Endothelial cell of umbilical vein (primary cell): ENCODE results near the gene FOXD3. TPM values are rescaled to one million over a fixed set of nuclear protein-coding genes. Genes with fewer than 3 reads are reported as not detected.

ENCODE experiments used
- BruUV-seq: library from RNA; stranded (reverse); fragments of 400-500 nt; replicated peaks from 2 replicates; lab custom pipeline; 2021; lab: Mats Ljungman, UMichigan
- CTCF ChIA-PET: fragments of 300-600, 350-600 bp; sonication (Branson Sonifier 250); formaldehyde crosslinking; loops from one replicate; lab custom pipeline; 2021; ENCODE audit warnings: antibody characterized with exemption, inconsistent platforms; lab: Charles Lee
- POLR2A ChIA-PET: fragments of 300-600, 350-600 bp; sonication (Branson Sonifier 250); formaldehyde crosslinking; loops from one replicate; lab custom pipeline; 2021; ENCODE audit warnings: antibody characterized with exemption, inconsistent platforms; lab: Charles Lee
- DNase-seq: peaks from one replicate; pipeline ENCODE4 v3.0.0-alpha.2; 2011; ENCODE audit warnings: low read depth, low spot score
- FAIRE-seq: peaks from 2 replicates; lab custom pipeline; 2011; peaks lifted over from hg19 to GRCh38; lab: Jason Lieb, UNC
- H2AFZ ChIP-seq: 2 replicates; pipeline ENCODE4 v1.6.0; 2012; ENCODE audit warnings: low read depth, low read length, control low read depth, inconsistent platforms
- H3K27ac ChIP-seq: 2 replicates; pipeline ENCODE4 v1.5.1; 2011; ENCODE audit warnings: low read depth, mild to moderate bottlenecking, control low read depth, low read length, moderate library complexity; ENCODE audit not compliant: insufficient read depth
- H3K27me3 ChIP-seq, 2 experiments: 2 replicates each; pipeline versions ENCODE4 v1.6.0 to v1.6.1; 2011; ENCODE audit warnings: low read length in 2 of 2, mixed read lengths in 1 of 2; ENCODE audit not compliant: control insufficient read depth in 2 of 2, insufficient read depth in 2 of 2
- H3K36me3 ChIP-seq, 2 experiments: 2 replicates in 1 of 2; 3 replicates in 1 of 2; pipeline ENCODE4 v1.5.1; 2011; ENCODE audit warnings: low read length in 2 of 2, mild to moderate bottlenecking in 1 of 2, moderate library complexity in 1 of 2; ENCODE audit not compliant: control insufficient read depth in 2 of 2, insufficient read depth in 2 of 2; ENCODE audit errors: extremely low read depth in 1 of 2
- H3K4me1 ChIP-seq: 3 replicates; pipeline ENCODE4 v1.5.1; 2011; ENCODE audit warnings: mild to moderate bottlenecking, low read length; ENCODE audit not compliant: control insufficient read depth, insufficient read depth; ENCODE audit errors: extremely low read depth
- H3K4me2 ChIP-seq: 2 replicates; pipeline ENCODE4 v1.6.1; 2011; ENCODE audit warnings: low read length, control low read depth, mixed read lengths; ENCODE audit not compliant: insufficient read depth
- H3K4me3 ChIP-seq, 3 experiments: fragments of 200-600 bp in 1 of 3; sonication (generic), shearing (Covaris generic) in 1 of 3; replicated peaks in 1 of 3; 2 replicates each; pipeline ENCODE4 v1.5.1; 2011 to 2016; ENCODE audit warnings: control low read depth in 3 of 3, low read length in 3 of 3, mild to moderate bottlenecking in 2 of 3, inconsistent platforms in 1 of 3, low read depth in 1 of 3, moderate library complexity in 1 of 3; ENCODE audit not compliant: insufficient read depth in 1 of 3
- H3K79me2 ChIP-seq: 2 replicates; pipeline ENCODE4 v1.6.0; 2012; ENCODE audit warnings: low read length, inconsistent platforms; ENCODE audit not compliant: control insufficient read depth, insufficient read depth
- H3K9ac ChIP-seq: replicated peaks from 2 replicates; pipeline ENCODE3; 2011; ENCODE audit warnings: low read length, control low read depth; ENCODE audit not compliant: insufficient read depth; ENCODE audit errors: extremely low read depth
- H3K9me1 ChIP-seq: replicated peaks from 3 replicates; pipeline ENCODE4 v1.6.0; 2011; ENCODE audit warnings: mild to moderate bottlenecking, low read length; ENCODE audit not compliant: control insufficient read depth, insufficient read depth; ENCODE audit errors: extremely low read depth
- H3K9me3 ChIP-seq: replicated peaks from 2 replicates; pipeline ENCODE4 v1.5.1; 2012; ENCODE audit warnings: low read length, inconsistent platforms; ENCODE audit not compliant: control insufficient read depth, insufficient read depth
- H4K20me1 ChIP-seq: replicated peaks from 2 replicates; pipeline ENCODE3; 2011; ENCODE audit warnings: mild to moderate bottlenecking, low read length; ENCODE audit not compliant: control insufficient read depth, insufficient read depth; ENCODE audit errors: extremely low read depth
- CTCF ChIP-seq, 2 donors: IDR thresholded peaks; 1 replicate in 1 of 2; 2 replicates in 1 of 2; pipeline ENCODE4 v1.5.1; 2011; ENCODE audit warnings: low read length in 2 of 2, mild to moderate bottlenecking in 2 of 2, moderate library complexity in 2 of 2, control low read depth in 1 of 2, inconsistent platforms in 1 of 2, low read depth in 1 of 2; ENCODE audit not compliant: insufficient read depth in 1 of 2; ENCODE audit errors: extremely low read depth in 1 of 2
- EZH2 ChIP-seq: IDR thresholded peaks from 2 replicates; pipeline ENCODE4 v1.6.1; 2012; ENCODE audit warnings: borderline replicate concordance, low read depth, mild to moderate bottlenecking, moderate library complexity, low read length, inconsistent platforms; ENCODE audit not compliant: severe bottlenecking
- FOS ChIP-seq: IDR thresholded peaks from 2 replicates; pipeline ENCODE4 v1.6.1; 2011; ENCODE audit warnings: mild to moderate bottlenecking, low read length, moderate library complexity, borderline replicate concordance; ENCODE audit not compliant: insufficient read depth
- GATA2 ChIP-seq: IDR thresholded peaks from 2 replicates; pipeline ENCODE4 v1.7.0; 2011; ENCODE audit warnings: low read depth, mild to moderate bottlenecking, moderate library complexity, mixed read lengths, low read length; ENCODE audit not compliant: insufficient read length, insufficient read depth
- JUN ChIP-seq: IDR thresholded peaks from 2 replicates; pipeline ENCODE4 v1.6.1; 2011; ENCODE audit warnings: borderline replicate concordance, low read depth; ENCODE audit not compliant: insufficient read length, insufficient read depth
- MYC ChIP-seq: IDR thresholded peaks from one replicate; pipeline ENCODE4 v1.6.1; 2011; ENCODE audit warnings: mild to moderate bottlenecking, low read depth, low read length
- POLR2A ChIP-seq: IDR thresholded peaks from 2 replicates; pipeline ENCODE4 v1.6.1; 2012; ENCODE audit warnings: low read depth, mild to moderate bottlenecking, control low read depth, low read length
- POLR2AphosphoS5 ChIP-seq: IDR thresholded peaks from 2 replicates; pipeline ENCODE4 v1.6.1; 2012; ENCODE audit warnings: low read depth, mild to moderate bottlenecking, control low read depth, low read length, moderate library complexity; ENCODE audit not compliant: insufficient read depth
- dilution Hi-C: fragments of 300-500 bp; cut with MboI; formaldehyde crosslinking; loops from one replicate; pipeline ENCODE4 v1.15.0; 2019; ENCODE audit warnings: low sequenced_read_pairs; ENCODE audit not compliant: extremely low pct_ligation_motif_present
- intact Hi-C: fragments of 100-400 bp; cut with micrococcal nuclease; formaldehyde crosslinking; loops from one replicate; pipeline ENCODE4 v1.10.0; 2022
- polyA plus RNA-seq, 4 experiments: library from polyadenylated mRNA; depleted of rRNA in 3 of 4; stranded (reverse) in 3 of 4; unstranded in 1 of 4; fragments of >200 nt; gene quantifications; 2 replicates each; pipeline versions ENCODE4 v1.2.1 to v1.2.3, GENCODE V29; 2011 to 2012; ENCODE audit warnings: missing spikeins in 1 of 4
- total RNA-seq: library from RNA; stranded (reverse); gene quantifications from 2 replicates; pipeline ENCODE4 v1.2.3, GENCODE V29; 2021
- TF ChIP-seq, protein P1 (sequence below): IDR thresholded peaks from 2 replicates; pipeline ENCODE4 v1.6.1; 2011; ENCODE audit not compliant: insufficient read depth, insufficient read length

Gene FOXD3
- total and polyA plus RNA-seq, 2 donors (not counting 3 experiments of a cell fraction or from before 2014, with no cell fraction given): not detected

- Histone ChIP-seq H3K4me2 (no peak overlapping the region), H3K27me3 (peaks cover 77 to 100% of the 10 kb centered on the region in 2 experiments), H3K79me2 (no peaks in the 10 kb centered on the region), H2AFZ (no peak overlapping the region), H3K9me1 (no peaks in the 10 kb centered on the region), H3K4me1 (no peaks in the 10 kb centered on the region), H3K4me3 (no peak overlapping the region), H3K9ac (no peak overlapping the region), H3K36me3 (no peaks in the 10 kb centered on the region), H3K27ac (no peak overlapping the region), H4K20me1 (peaks cover 9% of the 10 kb centered on the region), H3K9me3 (no peaks in the 10 kb centered on the region)
- TF ChIP-seq POLR2A (no peak), MYC (no peak), POLR2AphosphoS5 (no peak), EZH2 (no peak), GATA2 (no peak), JUN (no peak), CTCF (IDR thresholded peaks at IDR 0.05; ENCODE audit: extremely low read depth in 1 of 2, insufficient read depth in 1 of 2, low read depth in 1 of 2, low read length in 2 of 2) (no peak), FOS (no peak)
- TF ChIP-seq, protein P1, sequence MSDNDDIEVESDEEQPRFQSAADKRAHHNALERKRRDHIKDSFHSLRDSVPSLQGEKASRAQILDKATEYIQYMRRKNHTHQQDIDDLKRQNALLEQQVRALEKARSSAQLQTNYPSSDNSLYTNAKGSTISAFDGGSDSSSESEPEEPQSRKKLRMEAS: no peak
- DNase-seq (no peak), FAIRE-seq (no peak)
- CTCF ChIA-PET: interaction anchor here (1.1 to 3.0 kb wide), 4 partner anchors 10 to 212 kb away, joined by 5 to 43 read pairs (median 12); no protein-coding TSS in a partner anchor
- intact Hi-C loops (loop anchor here (2.0 kb wide), 1 partner anchor 197 kb away; the partner anchor contains the start of genes EFCAB7 and ITGB3BP), dilution Hi-C loops (no loop called here)
- BruUV-seq: no TSS peak
- POLR2A ChIA-PET: no interaction called here
Measured at GRCh38 chr1:63326106-63326472, 3.7 kb downstream of the FOXD3 start.
